ENCODE data around the gene DLG2.
"Not testable (repeated sequence)": the region's sequence is repeated elsewhere in the genome, so short reads cannot be mapped to it uniquely, and the experiment has no call there.

The DLG2 gene

GRCh38 chr11:83639995-83640758 lies 1987.0 kb downstream of the DLG2 start:
- FAIRE-seq = no peak

- no peak for FAIRE-seq
These were observed 1992.0 kb downstream of the DLG2 start for GRCh38 chr11:83635166-83635565.

- FAIRE-seq = no peak
These were observed 1996.9 kb downstream of the DLG2 start for GRCh38 chr11:83630211-83630610.

- no peak for FAIRE-seq
These were observed 1997.4 kb downstream of the DLG2 start for GRCh38 chr11:83629775-83630174.

GRCh38 chr11:83628622-83629355 lies 1998.4 kb downstream of the DLG2 start:
- FAIRE-seq = no peak

- no peak for FAIRE-seq
These were observed 2001.8 kb downstream of the DLG2 start for GRCh38 chr11:83625336-83625735.

GRCh38 chr11:83617671-83618070 lies 2009.5 kb downstream of the DLG2 start:
- FAIRE-seq = no peak

GRCh38 chr11:83613767-83614121 lies 2013.4 kb downstream of the DLG2 start:
- FAIRE-seq = no peak

- FAIRE-seq = no peak
These were observed 2014.0 kb downstream of the DLG2 start for GRCh38 chr11:83612891-83613766.

- no peak for FAIRE-seq
These were observed 2015.5 kb downstream of the DLG2 start for GRCh38 chr11:83611600-83611999.

- FAIRE-seq = no peak
These were observed 2016.1 kb downstream of the DLG2 start for GRCh38 chr11:83611031-83611430.

- FAIRE-seq = no peak
These were observed 2018.0 kb downstream of the DLG2 start for GRCh38 chr11:83609191-83609590.

GRCh38 chr11:83608571-83608970 lies 2018.6 kb downstream of the DLG2 start:
- no peak for FAIRE-seq

- FAIRE-seq = no peak
These were observed 2025.1 kb downstream of the DLG2 start for GRCh38 chr11:83601914-83602527.

GRCh38 chr11:83601201-83601913 lies 2025.8 kb downstream of the DLG2 start:
- FAIRE-seq = no peak

- no peak for FAIRE-seq
These were observed 2026.5 kb downstream of the DLG2 start for GRCh38 chr11:83600661-83601060.

- FAIRE-seq = no peak
These were observed 2028.1 kb downstream of the DLG2 start for GRCh38 chr11:83599066-83599465.

- FAIRE-seq = not testable (repeated sequence)
These were observed 2039.3 kb downstream of the DLG2 start for GRCh38 chr11:83587797-83588196.

- FAIRE-seq = no peak
These were observed 2043.3 kb downstream of the DLG2 start for GRCh38 chr11:83583757-83584366.

GRCh38 chr11:83574519-83574918 lies 2052.6 kb downstream of the DLG2 start:
- FAIRE-seq = no peak

GRCh38 chr11:83572581-83573496 lies 2054.3 kb downstream of the DLG2 start:
- no peak for FAIRE-seq

Measured in G401.6 (cell line).